ENCODE data around the gene ICOSLG. TPM values are rescaled to one million over a fixed set of nuclear protein-coding genes. Genes with fewer than 3 reads are reported as not detected.
"Not testable (repeated sequence)": the region's sequence is repeated elsewhere in the genome, so short reads cannot be mapped to it uniquely, and the experiment has no call there.

The ICOSLG gene
- polyA plus RNA-seq, 3 donors = 5.1 to 14.9 (median 8.4) TPM

- not testable (repeated sequence) for DNase-seq (ENCODE audit: extremely low read depth in 1 of 11, low read depth in 9 of 11, low spot score in 4 of 11)
Observed at GRCh38 chr21:44249204-44250037, 8.7 kb upstream of the ICOSLG start.

- DNase-seq (ENCODE audit: extremely low read depth in 1 of 11, low read depth in 9 of 11, low spot score in 4 of 11) = not testable (repeated sequence)
Observed at GRCh38 chr21:44247904-44248303, 7.2 kb upstream of the ICOSLG start.

DNA sequence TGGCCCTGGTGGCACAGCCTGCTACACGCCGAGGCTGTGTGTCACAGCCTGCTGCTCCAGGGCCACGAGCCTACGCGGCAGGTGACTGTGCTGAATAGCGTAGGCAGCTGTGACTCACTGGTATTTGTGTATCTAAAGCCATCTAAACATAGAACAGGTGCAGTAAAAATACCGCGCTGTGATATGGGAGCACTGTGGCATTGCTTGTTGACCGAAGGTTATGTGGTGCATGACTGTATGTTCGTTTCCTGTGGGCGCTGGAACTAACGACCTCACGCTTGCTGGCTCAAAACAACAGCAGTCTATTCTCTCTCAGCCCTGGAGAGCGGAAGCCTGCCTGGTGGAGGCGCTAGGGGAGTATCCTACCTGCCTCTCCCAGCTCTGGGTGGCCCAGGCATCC, 3.2 kb upstream of the ICOSLG start:
- not testable (repeated sequence) for DNase-seq (ENCODE audit: extremely low read depth in 1 of 11, low read depth in 9 of 11, low spot score in 4 of 11)

GRCh38 chr21:44241281-44241680, 538 bp upstream of the ICOSLG start:
- DNase-seq (ENCODE audit: extremely low read depth in 1 of 11, low read depth in 9 of 11, low spot score in 4 of 11) = not testable (repeated sequence)

- DNase-seq (ENCODE audit: extremely low read depth in 1 of 11, low read depth in 9 of 11, low spot score in 4 of 11) = not testable (repeated sequence)
Observed at GRCh38 chr21:44240353-44240752, 390 bp downstream of the ICOSLG start.

DNA sequence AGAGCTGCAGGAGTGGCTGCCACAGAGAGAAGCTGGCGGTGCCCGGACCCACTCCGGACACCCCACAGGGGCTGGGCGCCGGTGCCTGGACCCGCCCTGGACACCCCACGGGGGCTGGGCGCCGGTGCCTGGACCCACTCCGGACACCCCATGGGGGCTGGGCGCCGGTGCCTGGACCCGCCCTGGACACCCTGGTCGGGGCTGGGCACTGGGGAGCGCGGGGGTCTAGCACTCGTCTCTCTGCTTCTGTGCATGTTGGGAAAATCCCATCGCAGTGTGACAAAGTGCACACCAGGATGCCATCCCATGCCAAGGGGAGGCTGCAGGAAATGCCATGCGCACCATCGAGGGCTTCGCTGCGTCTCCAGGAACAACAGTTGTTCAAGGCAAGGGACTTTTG, 11.2 kb downstream of the ICOSLG start:
- DNase-seq (ENCODE audit: extremely low read depth in 1 of 11, low read depth in 9 of 11, low spot score in 4 of 11) = not testable (repeated sequence)

- DNase-seq (ENCODE audit: extremely low read depth in 1 of 11, low read depth in 9 of 11, low spot score in 4 of 11) = not testable (repeated sequence)
Observed at GRCh38 chr21:44228109-44228508, 12.6 kb downstream of the ICOSLG start.

DNA sequence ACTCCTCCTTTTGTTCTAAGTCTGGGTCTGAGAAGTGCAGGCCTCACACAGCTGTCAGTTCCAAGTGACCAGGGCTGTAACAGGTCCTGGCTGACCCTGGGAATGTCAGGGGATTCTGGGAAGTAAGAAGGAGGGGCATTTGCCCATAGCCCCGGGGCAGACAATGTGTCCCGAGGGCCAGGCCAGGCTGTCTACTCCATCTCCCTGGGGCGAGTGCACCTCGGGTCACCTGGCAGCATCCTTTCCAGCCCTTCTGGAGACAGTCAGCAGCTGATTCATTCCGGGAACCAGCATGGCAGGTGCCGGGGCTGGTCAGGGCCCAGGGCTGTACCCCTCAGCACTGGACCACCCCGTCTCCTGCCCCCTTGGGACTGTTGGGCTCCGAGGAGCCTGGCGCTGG, 13.1 kb downstream of the ICOSLG start:
- not testable (repeated sequence) for DNase-seq (ENCODE audit: extremely low read depth in 1 of 11, low read depth in 9 of 11, low spot score in 4 of 11)

DNA sequence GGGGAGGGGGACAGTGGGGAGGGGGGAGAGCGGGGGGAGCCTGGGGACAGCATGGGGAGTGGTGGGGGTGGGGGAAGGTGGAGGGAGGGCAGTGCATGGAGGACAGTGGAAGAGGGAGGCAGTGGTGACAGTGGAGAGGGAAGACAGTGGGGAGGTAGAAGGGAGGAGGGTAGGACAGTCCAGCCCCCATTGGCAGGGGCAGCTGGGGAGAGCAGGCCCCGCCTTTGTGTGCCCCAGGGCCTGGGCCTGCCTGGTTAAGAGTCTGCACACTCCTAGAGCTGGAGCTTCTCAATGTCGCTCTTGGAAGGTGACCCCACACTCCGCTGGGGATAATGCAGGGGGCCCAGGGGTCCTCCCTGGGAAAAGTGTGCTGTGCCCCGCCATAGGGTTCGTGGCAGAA, 15.1 kb downstream of the ICOSLG start:
- not testable (repeated sequence) for DNase-seq (ENCODE audit: extremely low read depth in 1 of 11, low read depth in 9 of 11, low spot score in 4 of 11)

GRCh38 chr21:44223334-44223733, 17.4 kb downstream of the ICOSLG start:
- not testable (repeated sequence) for DNase-seq (ENCODE audit: extremely low read depth in 1 of 11, low read depth in 9 of 11, low spot score in 4 of 11)

DNA sequence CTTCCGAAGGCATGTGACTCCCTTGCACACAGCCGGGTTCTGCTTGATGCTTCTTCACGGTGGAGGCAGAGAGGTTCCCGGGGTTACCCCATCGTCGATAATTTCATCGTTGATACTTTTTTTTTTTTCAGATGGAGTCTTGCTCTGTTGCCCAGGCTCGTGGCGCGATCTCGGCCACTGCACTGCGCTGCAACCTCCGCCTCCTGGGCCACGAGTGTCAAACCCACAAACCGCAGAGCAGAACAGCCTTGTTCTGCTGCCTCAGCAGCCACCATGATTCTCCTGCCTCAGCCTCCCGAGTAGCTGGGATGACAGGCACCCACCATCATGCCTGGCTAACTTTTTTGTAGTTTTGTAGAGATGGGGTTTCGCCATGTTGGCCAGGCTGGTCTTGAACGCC, 20.1 kb downstream of the ICOSLG start:
- not testable (repeated sequence) for DNase-seq (ENCODE audit: extremely low read depth in 1 of 11, low read depth in 9 of 11, low spot score in 4 of 11)

- DNase-seq (ENCODE audit: extremely low read depth in 1 of 11, low read depth in 9 of 11, low spot score in 4 of 11) = not testable (repeated sequence)
Observed at GRCh38 chr21:44218461-44218860, 22.3 kb downstream of the ICOSLG start.

- DNase-seq (ENCODE audit: extremely low read depth in 1 of 11, low read depth in 9 of 11, low spot score in 4 of 11) = not testable (repeated sequence)
Observed at GRCh38 chr21:44211978-44212377, 28.8 kb downstream of the ICOSLG start.

DNA sequence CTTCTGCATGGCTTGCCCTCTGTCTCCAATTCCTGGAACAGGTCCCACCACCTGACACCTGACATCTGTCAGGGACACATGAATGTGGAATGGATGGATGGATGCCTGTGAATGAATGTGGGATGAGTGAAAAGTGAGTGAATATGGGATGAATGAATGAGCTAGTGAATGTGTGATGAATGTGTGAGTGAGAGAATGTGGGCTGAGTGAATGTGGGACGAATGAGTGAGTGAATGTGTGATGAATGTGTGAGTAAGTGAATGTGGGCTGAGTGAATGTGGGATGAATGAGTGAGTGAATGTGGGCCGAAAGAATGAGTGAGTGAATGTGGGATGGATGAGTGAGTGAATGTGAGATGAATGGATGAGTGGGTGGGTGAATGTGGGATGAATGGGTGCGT, 29.2 kb downstream of the ICOSLG start:
- not testable (repeated sequence) for DNase-seq (ENCODE audit: extremely low read depth in 1 of 11, low read depth in 9 of 11, low spot score in 4 of 11)

- DNase-seq (ENCODE audit: extremely low read depth in 1 of 11, low read depth in 9 of 11, low spot score in 4 of 11) = not testable (repeated sequence)
Observed at GRCh38 chr21:44207860-44208646, 32.7 kb downstream of the ICOSLG start.

DNA sequence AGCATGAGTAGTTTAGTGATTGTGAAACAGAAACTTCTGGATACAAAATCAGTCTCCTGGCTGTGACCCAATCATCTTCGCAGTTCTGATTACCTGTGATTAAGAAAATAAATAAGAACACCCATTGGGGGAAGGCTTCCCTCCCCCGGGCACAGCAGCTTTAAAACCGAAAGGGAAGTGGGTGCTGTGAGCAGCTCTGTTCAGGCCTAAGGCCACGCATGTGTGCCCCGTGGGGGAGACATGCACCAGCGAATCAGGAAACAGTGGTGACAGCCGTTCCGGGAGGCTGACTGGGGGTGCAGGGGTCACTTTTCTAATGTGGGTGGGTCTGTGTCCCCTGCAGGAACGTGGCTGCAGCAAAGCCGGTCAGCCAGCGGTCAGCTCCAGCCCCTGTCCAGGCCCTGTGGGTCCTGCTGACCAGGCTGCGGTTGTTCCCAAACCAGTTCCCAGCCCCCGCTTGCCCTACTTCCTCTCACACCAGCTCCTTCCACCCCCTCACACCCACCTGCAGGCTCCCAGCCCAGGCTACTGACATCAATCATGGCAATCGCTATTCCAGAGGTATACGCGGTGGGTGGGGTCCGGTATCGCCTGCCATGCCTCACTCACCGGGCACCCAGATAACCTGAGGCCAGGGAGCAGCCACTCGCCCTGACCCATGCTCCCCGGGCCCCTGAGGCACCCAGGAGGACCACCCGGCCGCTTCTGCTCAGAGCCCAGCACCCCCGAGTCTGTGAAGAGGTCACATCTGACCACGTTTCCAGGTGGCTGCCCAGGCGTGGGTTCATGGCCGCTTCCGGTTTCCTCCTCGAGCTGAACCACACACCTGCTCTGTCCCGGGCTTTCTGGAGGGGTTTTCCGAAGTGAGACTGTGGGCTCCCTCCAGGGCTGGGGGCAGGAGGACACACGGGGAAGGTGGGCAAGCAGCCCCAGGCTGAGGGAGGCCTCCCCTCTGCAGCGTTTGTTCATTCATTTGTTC, 33.8 kb downstream of the ICOSLG start:
- DNase-seq (ENCODE audit: extremely low read depth in 1 of 11, low read depth in 9 of 11, low spot score in 4 of 11) = not testable (repeated sequence)

DNA sequence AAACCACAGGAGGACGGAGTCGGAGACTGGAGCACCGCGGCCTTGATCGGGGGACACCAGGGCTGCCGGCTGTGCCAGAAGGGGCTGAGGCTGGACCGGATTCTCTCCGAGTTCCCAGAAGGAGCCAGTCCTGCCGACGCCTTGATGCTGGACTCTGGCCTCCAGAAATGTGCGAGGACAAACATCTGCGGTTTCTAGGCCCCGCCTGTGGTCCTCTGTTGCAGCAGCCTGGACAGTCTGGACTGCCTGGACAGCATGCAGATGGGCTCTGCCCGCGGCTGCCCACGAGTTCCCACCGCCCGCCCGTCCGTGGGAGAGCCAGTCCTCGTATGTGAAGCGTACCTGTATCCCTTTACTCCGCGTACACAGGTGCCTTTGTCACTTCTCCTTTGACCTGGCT, 34.6 kb downstream of the ICOSLG start:
- DNase-seq (ENCODE audit: extremely low read depth in 1 of 11, low read depth in 9 of 11, low spot score in 4 of 11) = not testable (repeated sequence)

- not testable (repeated sequence) for DNase-seq (ENCODE audit: extremely low read depth in 1 of 11, low read depth in 9 of 11, low spot score in 4 of 11)
Observed at GRCh38 chr21:44202590-44203299, 38.0 kb downstream of the ICOSLG start.
